Measurements from ENCODE around the gene NEFH. TPM values are rescaled to one million over a fixed set of nuclear protein-coding genes. Genes with fewer than 3 reads are reported as not detected.
"Not testable (repeated sequence)": the region's sequence is repeated elsewhere in the genome, so short reads cannot be mapped to it uniquely, and the experiment has no call there.

The NEFH gene
- total RNA-seq, 4 donors from 2014 or later, result 0.15 to 0.18 TPM; not detected in 2

- no peak for TF ChIP-seq POLR2A (IDR thresholded peaks at IDR 0.05)
- TF ChIP-seq CTCF (IDR thresholded peaks at IDR 0.05 in 4 of 5, conservative IDR thresholded peaks at IDR 0.05 in 1 of 5), result no peak
- H3K4me3 ChIP-seq, result no peak overlapping the region
- H3K4me1 ChIP-seq, result no peaks in the 10 kb centered on the region
- DNase-seq, result no peak
- H3K27me3 ChIP-seq, result peaks cover 0 to 19% (median 2%) of the 10 kb centered on the region in 3 donors
- ATAC-seq, result no peak
- intact Hi-C loops (cut with DNase I; ENCODE audit: low total_unique reads), result no loop called here
- in situ Hi-C loops (cut with MboI; ENCODE audit: low sequenced_read_pairs in 4 of 4), result no loop called here
- H3K27ac ChIP-seq, result no peak overlapping the region
- no peaks in the 10 kb centered on the region for H3K9me3 ChIP-seq
- no peaks in the 10 kb centered on the region for H3K36me3 ChIP-seq
Measured at GRCh38 chr22:29435236-29436136, 44.5 kb upstream of the NEFH start.

GRCh38 chr22:29438283-29438682 lies 41.7 kb upstream of the NEFH start, which contains the start of gene RFPL1:
Gene RFPL1, plus strand, starts transcription at chr22:29438583.
- DNase-seq; in situ Hi-C loops (cut with MboI; ENCODE audit: low sequenced_read_pairs in 4 of 4); H3K27ac ChIP-seq; H3K4me3 ChIP-seq; intact Hi-C loops (cut with DNase I; ENCODE audit: low total_unique reads); H3K9me3 ChIP-seq; ATAC-seq; H3K4me1 ChIP-seq; H3K36me3 ChIP-seq: not testable (repeated sequence)
- peaks cover 0 to 15% (median 2%) of the 10 kb centered on the region in 3 donors for H3K27me3 ChIP-seq

- no peaks in the 10 kb centered on the region for H3K9me3 ChIP-seq
- no peak overlapping the region for H3K27ac ChIP-seq
- no peaks in the 10 kb centered on the region for H3K36me3 ChIP-seq
- intact Hi-C loops (cut with DNase I; ENCODE audit: low total_unique reads), result no loop called here
- TF ChIP-seq CTCF (IDR thresholded peaks at IDR 0.05 in 4 of 5, conservative IDR thresholded peaks at IDR 0.05 in 1 of 5) (no peak), POLR2A (IDR thresholded peaks at IDR 0.05) (no peak)
- H3K27me3 ChIP-seq, result peaks cover 0 to 5% (median 0%) of the 10 kb centered on the region in 3 donors
- H3K4me3 ChIP-seq, result no peak overlapping the region
- in situ Hi-C loops (cut with MboI; ENCODE audit: low sequenced_read_pairs in 4 of 4), result no loop called here
- DNase-seq, result no peak
- ATAC-seq, result no peak
- H3K4me1 ChIP-seq, result no peaks in the 10 kb centered on the region
Measured at GRCh38 chr22:29442976-29443375, 37.0 kb upstream of the NEFH start.

GRCh38 chr22:29443452-29443851 lies 36.6 kb upstream of the NEFH start:
- no peaks in the 10 kb centered on the region for H3K36me3 ChIP-seq
- H3K27ac ChIP-seq, result no peak overlapping the region
- DNase-seq, result no peak
- no peaks in the 10 kb centered on the region for H3K9me3 ChIP-seq
- ATAC-seq, result no peak
- in situ Hi-C loops (cut with MboI; ENCODE audit: low sequenced_read_pairs in 4 of 4), result no loop called here
- peaks cover 0 to 5% (median 0%) of the 10 kb centered on the region in 3 donors for H3K27me3 ChIP-seq
- TF ChIP-seq POLR2A (IDR thresholded peaks at IDR 0.05) (no peak), CTCF (IDR thresholded peaks at IDR 0.05 in 4 of 5, conservative IDR thresholded peaks at IDR 0.05 in 1 of 5) (no peak)
- intact Hi-C loops (cut with DNase I; ENCODE audit: low total_unique reads), result no loop called here
- no peak overlapping the region for H3K4me3 ChIP-seq
- no peaks in the 10 kb centered on the region for H3K4me1 ChIP-seq

- Histone ChIP-seq H3K4me3 (no peak overlapping the region), H3K4me1 (no peaks in the 10 kb centered on the region), H3K36me3 (no peaks in the 10 kb centered on the region), H3K27ac (no peak overlapping the region), H3K27me3 (peaks cover 0 to 5% (median 0%) of the 10 kb centered on the region in 3 donors), H3K9me3 (no peaks in the 10 kb centered on the region)
- ATAC-seq (no peak), DNase-seq (no peak)
- in situ Hi-C loops (cut with MboI; ENCODE audit: low sequenced_read_pairs in 4 of 4), result no loop called here
- TF ChIP-seq CTCF (IDR thresholded peaks at IDR 0.05 in 4 of 5, conservative IDR thresholded peaks at IDR 0.05 in 1 of 5) (no peak), POLR2A (IDR thresholded peaks at IDR 0.05) (no peak)
- intact Hi-C loops (cut with DNase I; ENCODE audit: low total_unique reads), result no loop called here
Measured at GRCh38 chr22:29443861-29444792, 35.9 kb upstream of the NEFH start.
